GM21528 (cell line): Measurements from ENCODE around the gene KCNQ1.

Experiments used
- ATAC-seq: cut with Tn5 transposase; IDR thresholded peaks from one replicate; pipeline ENCODE4 v1.9.1; 2021; ENCODE audit warnings: mild to moderate bottlenecking, moderate library complexity; ENCODE audit not compliant: unreplicated experiment, low FRiP score

Gene KCNQ1

DNA sequence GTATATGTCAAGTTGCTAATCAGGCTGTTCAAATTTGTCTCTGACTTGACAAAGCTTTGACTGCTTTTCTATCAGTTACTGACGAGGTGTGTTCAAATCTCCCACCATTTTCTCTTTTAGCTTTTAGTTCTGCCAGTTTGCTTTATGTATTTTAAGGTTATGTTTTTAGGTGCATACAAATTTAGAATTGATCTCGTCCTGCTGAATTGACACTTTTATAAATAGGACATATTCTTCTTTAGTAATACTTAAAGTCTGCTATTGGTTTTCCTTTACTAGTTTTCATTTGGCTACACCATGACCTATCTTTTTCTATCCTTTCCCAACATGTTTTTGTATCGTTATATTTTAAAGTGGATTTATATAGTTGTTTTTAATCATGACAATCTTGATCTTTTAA lies 320.7 kb downstream of the KCNQ1 start:
- no peak for ATAC-seq

DNA sequence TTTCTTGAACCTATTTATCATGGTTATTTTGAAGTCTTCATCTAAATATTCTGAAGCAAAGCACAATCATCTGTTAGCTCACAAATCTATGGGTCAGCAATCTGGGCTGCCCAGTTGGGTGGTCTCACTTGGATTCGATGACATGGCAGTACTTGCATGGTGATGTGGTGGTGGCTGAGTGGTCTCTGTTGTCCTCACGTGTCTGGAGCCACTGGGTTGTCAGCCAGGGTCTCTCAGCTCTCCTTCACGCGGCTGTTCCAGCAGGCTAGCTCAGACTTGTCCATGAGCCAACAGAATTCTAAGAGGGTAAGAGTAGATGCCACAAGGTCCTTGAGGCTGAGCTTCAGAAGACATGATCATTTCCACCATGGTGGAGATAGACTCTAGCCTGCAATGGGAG lies 321.4 kb downstream of the KCNQ1 start:
- no peak for ATAC-seq

DNA sequence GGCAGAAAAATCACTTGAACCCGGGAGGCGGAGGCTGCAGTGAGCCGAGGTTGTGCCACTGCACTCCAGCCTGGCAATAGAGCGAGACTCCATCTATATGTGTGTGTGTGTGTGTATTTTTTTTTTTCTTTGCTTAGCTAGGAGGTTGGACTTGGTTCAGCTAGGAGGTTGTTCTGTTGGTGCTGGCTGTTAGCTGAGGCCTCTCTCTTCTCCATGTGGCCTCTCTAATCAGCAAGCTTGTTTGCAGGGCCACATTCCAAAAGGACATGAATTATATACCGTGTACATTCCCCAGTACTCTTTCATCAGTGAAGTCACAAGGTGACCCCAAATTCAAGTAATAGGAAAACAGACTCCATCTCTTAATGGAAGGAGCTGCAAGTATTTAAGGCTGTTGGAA lies 322.3 kb downstream of the KCNQ1 start:
- ATAC-seq = no peak

DNA sequence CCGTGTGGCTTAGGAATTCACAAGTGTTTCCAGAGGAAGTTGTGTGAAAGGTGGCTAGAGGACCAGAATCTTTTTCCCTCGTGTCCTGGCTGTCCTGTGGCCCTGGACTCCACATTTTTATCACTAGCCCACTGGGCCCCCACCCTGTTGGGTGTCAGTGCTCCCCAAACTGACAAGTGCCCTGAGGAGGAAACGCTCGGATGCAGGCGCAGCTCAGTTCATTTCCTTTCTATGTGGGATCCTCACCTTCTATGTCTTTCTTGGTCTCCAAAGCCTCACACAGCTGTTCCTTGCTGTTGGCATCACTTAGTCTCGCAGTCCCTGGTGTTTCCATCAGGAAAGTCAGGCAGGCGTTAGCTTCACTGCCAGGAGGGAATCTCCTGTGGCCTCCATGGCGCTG lies 323.0 kb downstream of the KCNQ1 start:
- no peak for ATAC-seq

DNA sequence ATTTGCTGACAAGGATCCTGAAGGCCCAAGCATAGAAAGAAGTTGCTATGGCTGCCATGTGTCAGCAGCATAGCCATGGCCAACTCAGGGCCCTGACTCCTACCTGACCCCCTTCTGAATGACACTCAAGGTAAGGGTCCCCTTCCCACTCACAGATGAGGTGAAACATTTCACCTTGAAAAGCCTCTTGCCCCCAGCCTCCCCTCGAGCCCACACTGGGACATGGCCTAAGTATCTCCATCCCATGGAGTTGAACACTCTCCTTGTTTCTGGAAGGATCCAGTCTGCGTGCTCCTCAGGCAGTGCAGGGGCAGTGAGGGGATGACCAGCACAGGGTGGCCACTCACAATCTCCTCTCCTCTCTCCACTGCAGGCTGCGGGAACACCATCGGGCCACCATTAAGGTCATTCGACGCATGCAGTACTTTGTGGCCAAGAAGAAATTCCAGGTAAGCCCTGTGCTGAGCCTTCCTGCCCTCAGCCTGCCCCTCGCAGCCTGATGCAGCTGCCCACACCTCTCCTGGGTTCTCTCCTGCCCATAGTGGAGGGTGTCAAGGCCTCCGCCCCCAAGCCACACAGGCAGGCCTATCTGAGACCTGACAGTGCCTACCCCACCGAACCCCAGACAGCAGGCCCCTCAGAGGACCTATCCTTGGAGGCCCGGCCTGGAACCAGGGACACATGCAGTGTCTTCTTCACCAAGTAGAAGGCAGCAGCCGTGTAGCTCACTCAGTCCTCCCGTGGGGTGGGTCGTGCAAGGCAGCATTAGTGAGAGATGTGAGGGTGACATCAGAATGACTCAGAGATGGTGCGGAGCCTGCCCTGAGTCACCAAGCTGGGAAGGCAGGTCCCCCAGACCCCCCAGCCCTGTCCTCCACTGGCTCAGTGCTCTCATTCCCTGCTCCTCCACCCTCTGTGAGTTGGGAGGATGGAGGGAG lies 323.9 kb downstream of the KCNQ1 start:
- ATAC-seq = no peak

DNA sequence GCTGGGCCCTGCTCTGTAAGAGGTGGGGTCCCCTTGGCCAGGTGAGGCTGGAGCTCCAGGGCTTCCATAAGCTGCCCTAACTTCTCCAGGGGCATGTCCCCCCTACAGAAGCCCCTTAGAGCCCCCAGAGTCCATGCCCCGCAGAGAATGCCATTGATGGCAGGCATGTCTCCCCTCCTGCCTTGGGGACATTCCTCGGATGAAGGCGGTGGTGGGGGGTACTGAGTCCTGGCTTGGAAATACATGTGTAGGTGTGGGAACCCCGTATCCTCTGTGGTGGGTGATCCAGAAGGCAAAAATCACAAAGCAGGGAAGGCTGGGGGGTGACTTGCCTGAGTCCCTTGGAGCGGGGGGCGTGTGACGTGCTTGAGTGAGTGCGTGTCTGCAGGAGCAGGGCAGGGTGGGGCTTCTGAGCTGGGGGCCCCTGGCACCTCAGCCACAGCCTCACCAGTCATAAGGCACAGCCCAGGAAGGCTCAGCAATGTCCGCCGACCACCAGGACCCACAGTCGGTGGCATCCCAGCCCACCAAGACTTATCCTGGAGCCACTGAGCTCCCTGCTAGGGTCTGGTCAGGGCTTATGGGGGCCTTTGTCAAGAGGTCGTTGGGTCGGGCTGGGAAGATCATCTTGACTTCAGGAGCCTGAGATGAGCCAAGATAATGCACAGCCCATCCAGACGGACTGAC lies 324.7 kb downstream of the KCNQ1 start:
- no peak for ATAC-seq

DNA sequence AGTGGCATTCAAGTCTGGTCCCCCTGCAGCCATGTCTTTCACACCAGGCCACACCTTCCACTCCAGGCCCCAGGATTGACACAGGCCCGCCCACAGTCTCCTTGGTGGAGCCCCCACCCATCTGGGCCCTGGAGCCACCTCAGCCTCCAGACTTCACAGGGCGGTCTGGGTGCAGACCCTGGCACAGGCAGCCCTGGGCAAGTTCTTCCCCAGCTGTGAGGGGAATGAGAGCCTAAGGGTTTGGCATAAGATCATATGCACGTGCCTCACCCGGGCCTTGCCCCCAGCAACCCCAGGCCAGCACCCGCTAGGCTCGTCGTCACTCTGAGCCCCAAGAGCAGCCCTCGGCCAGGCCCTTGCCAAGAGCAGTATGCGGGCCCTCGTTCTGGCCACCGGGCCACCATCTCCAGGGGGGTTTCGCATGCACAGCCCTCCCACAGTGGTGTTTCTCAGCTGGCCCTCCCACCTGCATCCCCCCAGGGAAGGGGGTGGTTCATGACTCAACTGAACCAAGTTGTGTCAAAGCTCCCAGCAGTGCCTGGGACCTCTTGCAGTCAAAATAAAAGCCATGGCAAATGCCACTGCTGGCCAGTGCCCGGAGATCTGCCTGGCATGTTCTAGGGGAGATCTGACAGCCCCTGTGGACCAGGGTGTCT lies 325.4 kb downstream of the KCNQ1 start:
- ATAC-seq = no peak

DNA sequence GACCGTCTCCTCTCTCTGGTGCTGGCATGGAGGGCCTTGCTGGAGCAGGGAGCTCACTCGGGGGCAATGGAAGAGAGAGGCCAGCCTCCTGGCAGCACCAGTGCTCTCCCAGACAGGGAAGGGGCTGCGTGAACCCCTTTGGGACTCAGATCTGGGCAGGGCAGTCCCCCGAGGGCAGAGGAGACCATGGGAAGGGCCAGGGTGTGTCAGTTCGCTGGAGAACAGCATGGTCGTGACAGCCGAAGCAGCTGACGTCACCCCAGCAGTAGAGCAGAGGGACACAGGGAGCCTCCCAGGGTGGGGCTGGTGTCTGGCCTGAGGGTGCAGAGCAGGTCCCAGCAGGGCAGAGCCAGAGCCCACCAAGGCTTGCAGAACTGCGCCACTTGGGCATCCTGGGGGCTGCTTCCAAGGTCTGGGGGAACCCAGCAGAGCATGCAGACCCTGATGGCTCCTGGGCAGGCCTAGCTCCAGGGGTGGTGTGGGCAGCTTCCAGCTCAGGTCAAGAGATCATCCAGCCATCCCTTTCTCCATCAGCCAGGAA lies 326.0 kb downstream of the KCNQ1 start:
- ATAC-seq = no peak

DNA sequence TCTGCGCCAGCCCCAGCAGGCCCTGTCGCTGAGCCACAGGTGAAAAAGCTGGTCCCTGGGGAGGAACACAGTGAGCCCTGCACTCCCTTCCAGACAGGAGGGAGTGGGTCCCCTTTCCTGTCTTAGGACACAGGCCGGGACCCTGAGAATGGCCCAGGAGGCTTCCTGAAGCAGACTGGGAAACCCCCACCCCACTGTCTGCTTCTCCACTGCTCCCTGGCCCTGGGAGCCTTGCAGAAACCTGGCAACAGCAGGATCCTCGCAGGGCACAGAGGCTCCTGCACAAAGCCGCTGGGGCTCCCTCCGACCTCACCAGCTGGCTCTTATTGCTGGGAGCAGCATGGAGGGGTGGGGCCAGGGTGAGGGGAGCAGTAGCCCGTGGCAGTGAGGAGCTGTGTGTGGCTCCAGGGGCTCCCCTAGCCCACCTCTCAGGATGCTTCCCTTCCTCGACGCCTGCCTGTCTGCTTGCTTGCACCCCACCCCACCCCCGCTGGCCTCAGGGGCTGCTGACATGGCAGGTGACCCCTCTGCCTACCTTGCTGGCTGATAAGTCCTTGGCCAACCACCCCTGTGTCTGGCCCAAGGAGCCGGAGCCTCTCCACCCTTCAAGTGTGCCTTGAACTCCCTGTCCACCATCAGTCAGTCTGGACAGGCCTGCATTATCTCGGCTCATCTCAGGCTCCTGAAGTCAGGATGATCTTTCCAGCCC lies 327.1 kb downstream of the KCNQ1 start:
- ATAC-seq = no peak

DNA sequence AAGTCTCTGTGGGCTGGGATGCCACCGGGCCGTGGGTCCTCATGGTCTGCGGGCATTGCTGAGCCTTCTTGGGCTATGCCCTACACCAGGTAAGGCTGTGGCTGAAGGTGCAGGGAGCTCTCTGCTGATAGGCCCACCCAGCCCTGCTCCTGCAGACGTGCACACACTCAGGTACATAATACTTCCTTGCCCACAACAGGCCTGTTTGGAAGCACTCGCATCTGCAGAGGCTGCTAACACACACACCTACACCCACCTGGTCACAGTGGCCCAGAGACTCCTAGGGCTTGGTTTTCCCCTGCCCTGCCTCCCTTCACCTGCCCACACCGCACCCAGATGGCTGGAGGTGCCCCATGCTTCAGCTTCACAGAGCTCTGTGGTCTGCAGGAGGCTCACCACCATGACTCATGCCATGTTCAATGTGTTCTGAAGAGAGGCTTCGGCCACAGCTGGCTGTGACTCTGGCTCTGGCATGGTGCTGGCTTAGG lies 327.8 kb downstream of the KCNQ1 start:
- no peak for ATAC-seq

DNA sequence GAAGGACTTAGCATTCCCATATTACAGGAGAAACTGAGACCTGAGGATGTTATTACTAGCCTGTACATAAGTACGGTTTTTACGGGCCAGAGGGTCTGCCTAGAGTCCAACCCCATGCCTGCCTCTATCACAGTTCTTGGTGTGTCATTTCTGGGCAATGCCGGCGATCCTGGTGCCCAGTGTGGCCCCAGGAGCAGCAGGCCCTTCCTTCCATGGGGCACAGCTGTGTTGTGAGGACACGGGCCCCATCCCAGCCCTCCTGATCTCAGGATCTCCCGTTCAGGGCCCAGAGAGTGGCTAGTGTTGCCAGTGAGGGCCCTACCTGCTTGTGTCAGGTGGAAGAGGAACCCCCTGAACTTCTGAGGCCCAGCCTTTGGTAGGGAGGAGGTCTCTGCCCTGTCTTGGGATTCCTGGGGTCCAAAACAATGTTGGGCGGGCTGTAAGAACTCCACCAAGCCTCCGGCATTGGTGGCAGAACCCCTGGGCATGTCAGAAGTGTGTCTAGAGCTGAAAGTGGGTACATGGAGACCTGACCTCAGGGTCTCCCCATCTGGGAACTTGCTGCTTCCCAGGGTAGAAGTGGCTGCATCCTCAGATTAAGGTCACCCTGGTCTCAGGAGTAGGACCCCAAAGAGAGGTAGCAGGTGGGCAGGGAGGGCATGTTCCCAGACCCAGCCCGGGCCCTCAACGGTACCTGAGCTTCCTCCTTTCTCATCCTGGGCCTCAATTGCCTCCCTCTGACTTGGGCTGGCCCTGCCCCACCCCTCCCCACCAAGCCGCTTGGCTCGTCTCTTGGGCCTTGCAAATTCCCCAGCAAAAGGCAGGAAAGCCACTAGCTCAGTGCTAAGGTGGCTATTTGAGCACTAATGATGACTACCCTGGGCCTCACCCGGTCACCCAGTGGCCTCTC lies 329.6 kb downstream of the KCNQ1 start:
- no peak for ATAC-seq

DNA sequence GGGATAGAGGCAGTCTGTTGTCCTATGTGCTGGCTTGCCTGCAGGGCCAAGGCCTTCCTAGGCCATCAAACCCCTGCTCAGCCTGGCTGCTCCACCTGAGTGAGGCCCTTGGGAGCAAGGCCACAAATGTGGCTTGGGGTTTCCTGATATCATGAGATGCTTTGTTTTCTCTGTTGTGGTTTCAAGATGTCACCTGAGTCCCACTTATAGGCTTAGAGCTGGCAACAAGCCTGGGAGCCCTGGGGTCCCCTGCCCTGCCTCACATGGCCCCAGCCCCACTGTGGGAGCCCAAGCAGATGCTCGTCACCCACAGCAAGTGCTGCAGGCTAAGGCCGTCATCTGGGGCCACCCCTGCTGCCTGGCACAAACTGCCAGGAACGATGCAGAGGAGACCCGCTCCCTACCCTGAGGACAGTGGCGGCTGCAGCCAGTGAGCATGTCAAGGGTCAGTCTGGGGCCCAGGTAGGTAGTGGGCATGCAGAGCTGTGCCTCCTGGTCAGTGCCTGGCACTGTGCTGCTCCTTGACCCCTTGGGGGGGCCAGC lies 330.3 kb downstream of the KCNQ1 start:
- no peak for ATAC-seq

DNA sequence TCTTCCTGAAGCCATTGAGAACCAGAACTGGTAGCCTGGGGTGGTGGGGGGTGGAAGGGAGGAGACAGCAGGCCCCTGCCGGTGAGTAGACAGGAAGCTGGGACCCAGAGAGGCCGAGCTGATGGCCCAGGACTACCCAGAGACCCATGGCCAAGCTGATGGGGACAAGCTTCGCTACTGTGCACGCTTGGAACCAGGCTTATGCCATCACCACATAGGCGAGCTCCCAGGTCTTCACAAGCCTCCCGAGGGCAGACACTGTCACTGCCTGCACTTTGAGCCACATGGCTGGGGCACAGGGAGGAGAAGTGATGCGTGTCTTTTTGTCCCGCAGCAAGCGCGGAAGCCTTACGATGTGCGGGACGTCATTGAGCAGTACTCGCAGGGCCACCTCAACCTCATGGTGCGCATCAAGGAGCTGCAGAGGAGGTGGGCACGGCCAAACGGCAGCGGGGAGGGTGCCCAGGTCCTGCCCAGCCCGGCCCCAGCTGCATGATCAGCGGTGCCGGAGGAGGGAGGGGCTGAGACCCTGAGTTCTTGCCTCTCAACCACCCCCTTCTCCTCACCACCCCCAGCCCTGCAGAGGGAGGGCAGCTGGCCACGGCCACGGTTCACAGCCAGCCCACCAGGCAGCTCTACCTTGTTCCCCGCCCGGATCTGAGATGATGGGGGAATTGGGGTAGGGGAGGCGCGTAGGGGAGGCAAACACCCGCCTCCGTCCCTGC lies 331.0 kb downstream of the KCNQ1 start:
- ATAC-seq = no peak

DNA sequence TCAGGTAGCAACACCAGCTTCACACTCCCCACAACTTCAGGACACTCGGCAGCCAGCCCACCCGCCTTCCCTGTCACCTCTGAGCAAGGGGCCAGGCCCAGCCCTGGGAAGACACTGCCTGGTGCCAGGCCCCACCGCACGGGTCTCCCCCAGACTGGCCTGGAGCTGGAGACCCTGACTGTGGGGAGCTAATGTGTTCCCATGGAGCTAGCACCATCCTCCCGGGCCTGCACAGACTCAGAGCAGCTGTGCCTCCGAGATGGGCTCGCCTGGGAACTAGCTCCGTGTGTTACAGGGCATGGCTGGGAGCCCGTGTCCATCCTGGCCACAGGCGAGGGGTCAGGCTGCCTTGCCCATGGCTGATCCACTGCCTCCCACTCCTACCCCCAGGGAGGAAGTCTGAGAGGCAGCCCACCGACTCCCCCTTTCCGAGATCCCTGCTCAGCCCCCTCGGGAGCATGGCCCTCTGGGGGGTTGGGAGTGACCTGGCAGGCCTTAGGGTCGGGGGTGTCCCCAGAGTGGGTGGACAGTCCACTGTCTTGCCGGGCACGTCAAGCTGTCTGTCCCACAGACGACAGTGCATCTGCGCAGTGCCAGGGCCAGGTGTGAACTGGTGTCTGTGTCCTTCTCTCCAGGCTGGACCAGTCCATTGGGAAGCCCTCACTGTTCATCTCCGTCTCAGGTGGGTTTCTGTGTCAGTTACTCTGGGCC lies 331.7 kb downstream of the KCNQ1 start:
- no peak for ATAC-seq

DNA sequence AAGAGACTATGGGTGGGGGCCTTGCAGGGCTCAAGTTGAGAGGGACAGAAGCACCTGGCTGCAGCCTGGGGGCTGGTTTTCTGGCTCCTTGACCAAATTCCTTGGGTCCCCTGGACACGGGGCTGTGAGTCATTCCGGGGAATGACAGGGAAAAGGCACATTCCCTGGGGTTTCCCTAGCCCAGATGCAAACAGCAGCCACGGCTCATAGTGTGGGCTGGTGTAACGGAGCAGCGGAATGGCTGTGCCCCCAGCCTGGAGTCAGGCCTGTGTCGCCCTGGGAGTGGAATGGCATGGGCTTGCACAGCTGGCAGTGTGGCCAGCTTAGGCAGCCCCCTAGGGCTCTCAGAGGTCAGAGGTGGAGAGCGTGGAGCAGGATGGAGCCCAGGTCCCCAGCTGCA lies 332.6 kb downstream of the KCNQ1 start:
- no peak for ATAC-seq

DNA sequence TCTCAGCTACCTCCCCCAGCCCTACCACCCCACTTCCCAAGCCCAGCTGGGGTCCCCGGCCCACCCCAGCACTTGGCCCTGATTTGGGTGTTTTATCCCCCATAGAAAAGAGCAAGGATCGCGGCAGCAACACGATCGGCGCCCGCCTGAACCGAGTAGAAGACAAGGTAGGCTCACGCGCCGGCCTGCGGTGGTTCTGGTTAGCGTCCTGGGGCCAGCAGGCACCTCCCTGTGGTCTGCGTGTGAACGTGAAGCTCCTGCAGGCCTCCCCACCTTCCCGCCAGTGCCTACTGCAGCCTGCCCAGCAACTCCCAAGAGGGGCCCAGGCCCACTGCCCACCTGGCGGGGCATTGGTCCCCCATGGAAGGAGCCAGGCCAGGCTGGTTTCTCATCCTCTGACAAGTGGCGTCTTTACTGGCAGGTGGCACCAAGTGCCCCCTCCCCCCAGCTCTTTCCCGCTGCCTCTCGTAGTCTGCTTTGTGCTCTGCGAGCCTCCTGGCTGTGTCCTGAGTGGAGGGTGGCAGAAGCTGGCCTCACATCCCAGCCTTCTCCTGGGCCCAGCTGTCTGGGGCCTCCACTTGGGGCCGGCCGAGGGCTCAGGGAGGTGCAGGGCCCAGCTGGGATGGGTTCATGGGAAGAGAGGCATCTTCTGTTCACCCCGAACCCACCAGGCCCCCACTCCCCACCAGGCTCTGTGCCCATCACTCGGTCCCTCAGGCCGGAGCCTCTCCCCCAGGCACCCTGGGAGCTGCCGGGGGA lies 333.2 kb downstream of the KCNQ1 start:
- no peak for ATAC-seq
